SIG-M5 (cell line): ENCODE measurements around the gene TERB1.

Experiments used
- DNase-seq: peaks from one replicate; lab custom pipeline; 2025; lab: John Stamatoyannopoulos, UW

The TERB1 gene

DNA sequence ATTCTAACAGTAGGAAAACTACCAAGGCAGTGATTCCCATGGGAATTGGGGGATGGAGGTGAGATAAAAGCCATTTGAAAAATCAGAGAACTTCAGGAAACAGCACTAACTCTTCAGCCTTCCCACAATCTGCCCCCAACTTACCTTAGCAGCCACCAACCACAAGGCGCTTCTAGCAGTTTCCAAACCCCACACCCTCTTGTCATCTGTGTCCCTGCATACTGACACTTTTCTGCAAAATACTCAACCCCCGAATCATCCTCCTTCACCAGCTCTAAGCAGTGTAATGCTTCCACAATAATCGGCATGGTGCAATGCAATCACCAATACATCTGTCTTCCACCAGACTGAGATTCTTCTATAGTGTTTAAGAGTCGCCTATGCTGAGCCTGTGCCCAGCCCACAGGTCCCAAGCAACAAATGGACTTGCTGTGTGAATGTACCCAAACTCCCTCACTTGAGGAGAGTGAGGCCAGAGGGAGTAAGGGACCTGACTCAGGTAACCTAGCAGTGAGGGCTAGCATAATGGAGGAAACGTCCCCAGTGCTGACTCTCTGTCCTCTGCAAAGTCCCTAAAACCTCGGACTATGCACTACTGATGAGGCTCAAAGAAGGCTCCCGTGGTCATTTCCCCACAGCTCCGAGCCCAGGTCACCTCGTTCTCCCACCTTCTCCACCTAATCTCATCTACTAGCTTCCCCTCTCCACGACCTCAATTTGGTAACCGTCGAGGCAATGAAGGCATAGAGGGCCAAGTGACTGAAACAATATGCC, 50.9 kb downstream of the TERB1 start:
- DNase-seq = no peak

DNA sequence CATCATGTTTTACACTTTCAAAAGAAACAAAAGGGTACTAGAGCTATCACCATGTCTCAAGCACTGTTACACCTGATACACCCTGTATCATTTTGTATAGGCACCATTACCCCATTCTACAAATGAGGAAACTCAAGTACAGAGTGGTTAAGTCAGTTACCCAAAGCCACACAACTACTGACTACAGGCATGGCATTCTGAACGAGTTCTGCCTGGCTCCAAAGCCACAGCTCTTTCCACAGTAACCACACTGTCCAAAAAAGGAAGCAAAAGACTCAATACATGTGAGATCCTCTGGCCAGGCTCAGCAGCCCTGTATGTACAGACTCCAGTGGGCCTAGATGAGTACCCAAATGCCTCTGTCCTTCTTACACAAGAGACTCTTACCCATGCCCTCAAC, 54.7 kb downstream of the TERB1 start:
- DNase-seq = peak; percentile 93

DNA sequence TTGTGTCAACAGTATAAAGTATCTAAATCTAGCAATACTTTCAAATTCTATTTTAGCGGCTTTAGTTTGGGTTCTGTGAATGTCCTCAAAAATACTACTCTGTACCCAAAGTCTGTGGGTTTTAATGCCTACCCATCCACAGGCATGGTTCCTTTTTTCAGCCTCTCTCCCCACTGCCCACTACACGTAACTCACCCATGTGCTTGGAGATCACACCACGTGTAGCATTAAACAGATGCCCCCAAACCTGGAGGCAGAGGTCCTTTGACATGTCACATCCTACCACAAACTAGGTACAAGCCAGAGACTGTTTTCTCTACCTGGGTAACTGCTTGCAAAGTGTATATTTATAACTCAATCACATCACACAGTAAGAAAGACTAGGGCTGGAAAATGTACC, 55.3 kb downstream of the TERB1 start:
- no peak for DNase-seq

DNA sequence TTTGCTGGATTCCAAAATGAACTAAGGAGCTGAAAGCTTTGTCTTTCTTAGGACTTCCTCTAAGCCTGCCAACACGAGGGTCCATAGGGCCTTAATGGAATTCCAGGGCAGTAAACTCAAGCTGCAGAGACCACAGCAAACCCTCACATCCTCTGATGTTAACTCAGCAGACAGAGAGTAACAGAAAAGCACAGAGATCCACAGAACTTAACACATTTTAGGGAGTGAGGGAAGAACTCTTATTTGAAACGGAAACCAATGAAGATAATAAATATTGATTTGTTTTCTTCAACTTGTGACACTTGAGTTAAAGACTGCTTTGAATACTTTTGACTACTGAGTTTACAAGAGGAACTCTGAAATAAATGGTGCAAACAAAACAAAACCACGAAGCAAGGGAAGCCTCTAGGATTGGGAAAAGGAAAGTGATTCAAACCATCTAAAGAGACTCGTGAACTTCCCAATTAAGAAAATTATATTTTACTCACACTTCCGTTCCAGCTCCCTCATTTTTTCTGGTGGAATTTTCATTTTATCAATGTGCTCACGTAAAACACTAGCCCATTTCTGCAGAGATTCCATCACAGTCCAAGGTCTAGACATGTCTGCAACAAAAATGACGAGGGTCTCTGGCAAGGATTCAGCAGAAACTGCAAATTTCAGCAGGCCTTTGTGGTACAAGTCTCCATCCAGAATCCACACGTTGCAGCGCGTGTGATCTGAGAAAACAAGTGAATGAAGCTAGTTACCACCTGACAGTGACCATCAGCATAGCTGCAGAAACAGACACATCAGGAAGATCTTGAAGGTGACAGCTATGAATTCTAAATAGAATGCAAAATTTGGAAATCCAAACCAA, 59.2 kb downstream of the TERB1 start:
- no peak for DNase-seq

GRCh38 chr16:66741169-66741900, 60.0 kb downstream of the TERB1 start:
- DNase-seq = no peak

DNA sequence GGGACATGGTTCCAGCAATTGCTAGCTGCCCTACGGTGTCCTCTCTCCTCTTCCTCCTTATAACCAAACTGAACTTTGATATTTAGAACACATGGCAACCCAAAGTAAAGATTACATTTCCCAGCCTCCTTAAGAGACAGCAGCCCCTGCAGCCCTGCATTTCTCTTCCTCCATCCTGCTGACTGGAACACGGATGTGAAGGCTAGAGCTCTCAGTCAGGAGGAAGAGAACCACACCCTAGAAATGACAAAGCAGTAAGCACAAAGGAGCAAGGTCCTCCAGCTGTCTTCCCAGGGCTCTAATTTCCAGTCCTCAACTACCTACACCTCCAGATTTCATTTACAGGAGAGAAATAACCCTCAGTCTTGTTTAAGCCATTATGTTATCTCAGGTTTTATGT, 60.9 kb downstream of the TERB1 start:
- no peak for DNase-seq

GRCh38 chr16:66740010-66740409, 61.4 kb downstream of the TERB1 start:
- DNase-seq = no peak

DNA sequence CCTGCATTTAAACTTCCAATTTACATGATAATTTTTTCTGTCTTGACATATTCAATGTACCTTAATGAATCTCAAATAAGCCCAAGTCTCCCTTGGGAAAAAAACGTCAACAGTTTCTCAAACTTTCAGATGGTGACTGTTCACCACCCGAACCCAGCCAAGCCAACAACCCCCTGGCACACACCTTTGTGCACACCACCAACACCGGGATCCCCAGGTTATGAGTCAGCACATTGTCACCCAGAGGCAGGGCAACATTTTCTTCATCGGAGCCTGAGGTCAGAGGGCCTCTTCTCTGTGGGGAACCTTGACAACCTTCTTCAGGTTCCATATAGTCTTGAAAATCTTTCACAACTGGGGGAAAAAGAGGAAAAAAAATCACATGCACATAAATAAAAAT, 65.5 kb downstream of the TERB1 start:
- DNase-seq = no peak

GRCh38 chr16:66731101-66731500, 70.3 kb downstream of the TERB1 start:
- DNase-seq = no peak

- no peak for DNase-seq
Observed at GRCh38 chr16:66728804-66729203, 72.6 kb downstream of the TERB1 start.

GRCh38 chr16:66728117-66728787, 73.1 kb downstream of the TERB1 start:
- no peak for DNase-seq

- no peak for DNase-seq
Observed at GRCh38 chr16:66720766-66721165, 80.6 kb downstream of the TERB1 start.

GRCh38 chr16:66719246-66719645, 82.1 kb downstream of the TERB1 start:
- DNase-seq = no peak

DNA sequence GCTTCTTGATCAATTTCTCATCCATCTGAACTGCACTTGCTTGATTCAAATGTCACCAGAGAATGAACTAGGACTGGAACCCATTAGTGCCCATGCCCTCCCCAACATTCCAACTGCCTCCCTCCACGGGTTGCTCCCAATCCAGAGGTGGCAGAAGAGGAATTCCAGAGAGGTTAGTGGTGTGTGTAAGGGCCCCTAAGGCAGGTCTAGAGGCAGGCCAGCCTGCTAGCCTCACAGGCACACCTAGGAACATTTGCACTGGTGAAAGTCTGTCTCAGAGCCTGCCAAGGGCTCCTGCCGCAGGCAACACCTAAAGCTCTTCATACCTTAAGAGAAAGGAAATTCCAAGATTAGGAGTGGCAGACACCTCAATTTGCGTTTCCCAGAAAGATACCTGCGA, 83.6 kb downstream of the TERB1 start:
- DNase-seq = no peak

GRCh38 chr16:66717112-66717675, 84.2 kb downstream of the TERB1 start:
- no peak for DNase-seq

- no peak for DNase-seq
Observed at GRCh38 chr16:66714654-66715307, 86.6 kb downstream of the TERB1 start.

GRCh38 chr16:66714062-66714461, 87.3 kb downstream of the TERB1 start:
- no peak for DNase-seq

DNA sequence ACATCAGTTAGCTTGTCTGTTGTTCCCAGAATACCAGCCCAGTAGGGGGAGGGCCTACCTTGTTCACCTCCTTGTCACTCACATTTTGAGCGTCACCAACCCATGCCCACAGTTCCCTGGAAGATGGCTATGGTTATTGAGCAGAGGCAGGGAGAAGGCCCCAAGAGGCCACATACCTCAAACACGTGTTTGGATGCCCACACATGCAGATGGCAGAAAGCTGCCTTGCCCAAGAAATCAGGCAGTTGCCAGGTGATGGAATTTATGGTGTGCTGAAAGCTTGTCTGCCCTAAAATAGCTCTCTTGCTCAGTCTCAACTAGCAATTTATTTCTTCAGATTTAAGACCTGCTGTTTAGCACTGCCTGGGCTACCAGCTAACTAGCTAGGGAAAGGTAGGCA, 88.3 kb downstream of the TERB1 start:
- DNase-seq = no peak

DNA sequence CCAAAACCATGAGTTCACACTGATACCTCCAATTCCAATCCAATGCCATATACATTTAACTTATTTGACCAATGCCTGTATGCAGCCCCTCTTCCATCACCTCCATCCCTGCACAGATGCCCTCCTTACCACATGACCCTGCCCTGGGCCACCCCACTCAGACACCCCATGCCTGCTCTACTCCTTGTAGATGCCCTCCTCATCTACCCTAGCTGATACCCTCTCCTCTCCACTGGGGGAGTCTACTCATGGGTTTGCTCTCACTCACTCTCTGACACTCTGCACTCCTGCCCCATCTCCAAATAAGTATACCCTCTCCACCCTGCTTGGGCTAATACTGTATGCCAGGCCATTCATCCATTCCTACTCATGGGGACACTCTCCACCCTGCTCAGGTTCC, 88.9 kb downstream of the TERB1 start:
- no peak for DNase-seq

DNA sequence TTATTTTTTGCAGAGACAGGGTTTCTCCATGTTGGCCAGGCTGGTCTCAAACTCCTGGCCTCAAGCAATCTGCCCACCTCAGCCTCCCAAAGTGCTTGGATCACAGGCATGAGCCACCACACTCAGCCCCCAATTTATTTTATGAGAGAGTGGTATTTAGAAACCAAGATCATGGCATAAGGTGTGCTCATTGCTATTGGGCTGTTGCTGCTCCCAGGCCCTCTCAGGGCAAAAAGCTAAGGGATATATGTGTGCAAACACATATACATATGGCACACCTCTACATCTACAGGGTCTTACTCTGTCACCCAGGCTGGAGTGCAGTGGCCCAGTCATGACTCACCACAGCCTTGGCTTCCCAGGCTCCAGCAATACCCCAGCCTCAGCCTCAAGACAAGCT, 89.8 kb downstream of the TERB1 start:
- no peak for DNase-seq

DNA sequence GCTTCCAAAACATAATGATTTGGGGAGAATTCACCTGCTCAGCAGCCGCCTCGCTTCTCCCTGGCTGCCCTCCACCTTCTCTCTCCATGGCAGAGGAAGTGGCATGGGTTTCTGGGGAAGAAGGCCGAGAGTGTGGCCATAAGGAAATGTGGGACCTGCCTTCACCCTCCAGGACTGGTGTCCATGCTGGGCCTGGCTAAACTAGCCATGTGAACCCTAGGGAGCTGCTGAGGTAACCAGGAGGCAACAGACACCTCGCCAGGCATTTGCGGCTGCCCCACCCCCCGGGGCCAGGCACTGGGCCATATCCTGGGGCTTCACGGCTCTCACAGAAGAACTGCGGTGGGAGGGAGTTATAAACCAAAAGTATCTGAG, 94.9 kb downstream of the TERB1 start:
- DNase-seq = no peak
